Stimulated activated CD4-positive, alpha-beta T cell treated with anti-CD3 and anti-CD28 coated beads, Interleukin-2, amount 100 ng/mL, for 4 hours (primary cell): Measurements from ENCODE around the gene LDLR.
"Not testable (repeated sequence)": the region's sequence is repeated elsewhere in the genome, so short reads cannot be mapped to it uniquely, and the experiment has no call there.

Experiments used
- DNase-seq: peaks from one replicate; pipeline ENCODE4 v3.0.0-alpha.2; 2020; ENCODE audit warnings: low read depth

Gene LDLR

GRCh38 chr19:11174336-11174735 lies 85.1 kb downstream of the LDLR start:
- DNase-seq, result no peak

GRCh38 chr19:11175920-11176319 lies 86.7 kb downstream of the LDLR start:
- no peak for DNase-seq

GRCh38 chr19:11176466-11177193 lies 87.4 kb downstream of the LDLR start:
- no peak for DNase-seq

GRCh38 chr19:11177592-11177991 lies 88.3 kb downstream of the LDLR start:
- DNase-seq, result no peak

- DNase-seq, result not testable (repeated sequence)
Observed at GRCh38 chr19:11179145-11179465, 89.8 kb downstream of the LDLR start.

- no peak for DNase-seq
Observed at GRCh38 chr19:11179716-11180297, 90.5 kb downstream of the LDLR start.

- DNase-seq, result no peak
Observed at GRCh38 chr19:11180346-11180745, 91.1 kb downstream of the LDLR start.

GRCh38 chr19:11180975-11181374 lies 91.7 kb downstream of the LDLR start:
- not testable (repeated sequence) for DNase-seq

GRCh38 chr19:11181488-11181887 lies 92.2 kb downstream of the LDLR start:
- DNase-seq, result no peak
